Ishikawa (cell line): ENCODE data around the gene PTPN22.

Experiments used
- CEBPB ChIP-seq: IDR thresholded peaks from 2 replicates; pipeline ENCODE4 v1.6.1; 2012
- CREB1 ChIP-seq: IDR thresholded peaks from 2 replicates; pipeline ENCODE4 v1.6.1; 2012; ENCODE audit warnings: low read depth
- EGR1 ChIP-seq: IDR thresholded peaks from 2 replicates; pipeline ENCODE4 v1.6.1; 2012
- EP300 ChIP-seq: IDR thresholded peaks from 2 replicates; pipeline ENCODE4 v1.6.1; 2012; ENCODE audit warnings: borderline replicate concordance
- FOXM1 ChIP-seq: IDR thresholded peaks from 2 replicates; pipeline ENCODE4 v1.6.1; 2012; ENCODE audit warnings: low read depth, borderline replicate concordance
- NFIC ChIP-seq: IDR thresholded peaks from 2 replicates; pipeline ENCODE4 v1.6.1; 2012
- RAD21 ChIP-seq: IDR thresholded peaks from 2 replicates; pipeline ENCODE4 v1.6.1; 2012; ENCODE audit warnings: low read depth
- TAF1 ChIP-seq: IDR thresholded peaks from 2 replicates; pipeline ENCODE4 v1.6.1; 2012; ENCODE audit warnings: low read depth, mild to moderate bottlenecking
- TCF12 ChIP-seq: IDR thresholded peaks from 2 replicates; pipeline ENCODE4 v1.6.1; 2012; ENCODE audit warnings: low read depth
- TEAD4 ChIP-seq: IDR thresholded peaks from 2 replicates; pipeline ENCODE4 v1.6.1; 2012
- YY1 ChIP-seq: IDR thresholded peaks from 2 replicates; pipeline ENCODE4 v1.6.1; 2012; ENCODE audit warnings: low read depth
- ZBTB7A ChIP-seq: IDR thresholded peaks from 2 replicates; pipeline ENCODE4 v1.6.1; 2012; ENCODE audit warnings: low read depth
- TF ChIP-seq, protein P1 (sequence below): IDR thresholded peaks from 2 replicates; pipeline ENCODE4 v1.6.1; 2012
- TF ChIP-seq, protein P2 (sequence below): IDR thresholded peaks from 2 replicates; pipeline ENCODE4 v1.6.1; 2012; ENCODE audit warnings: low read depth, mild to moderate bottlenecking
- TF ChIP-seq, protein P3 (sequence below): IDR thresholded peaks from 2 replicates; pipeline ENCODE4 v1.6.1; 2012

PTPN22 gene

DNA sequence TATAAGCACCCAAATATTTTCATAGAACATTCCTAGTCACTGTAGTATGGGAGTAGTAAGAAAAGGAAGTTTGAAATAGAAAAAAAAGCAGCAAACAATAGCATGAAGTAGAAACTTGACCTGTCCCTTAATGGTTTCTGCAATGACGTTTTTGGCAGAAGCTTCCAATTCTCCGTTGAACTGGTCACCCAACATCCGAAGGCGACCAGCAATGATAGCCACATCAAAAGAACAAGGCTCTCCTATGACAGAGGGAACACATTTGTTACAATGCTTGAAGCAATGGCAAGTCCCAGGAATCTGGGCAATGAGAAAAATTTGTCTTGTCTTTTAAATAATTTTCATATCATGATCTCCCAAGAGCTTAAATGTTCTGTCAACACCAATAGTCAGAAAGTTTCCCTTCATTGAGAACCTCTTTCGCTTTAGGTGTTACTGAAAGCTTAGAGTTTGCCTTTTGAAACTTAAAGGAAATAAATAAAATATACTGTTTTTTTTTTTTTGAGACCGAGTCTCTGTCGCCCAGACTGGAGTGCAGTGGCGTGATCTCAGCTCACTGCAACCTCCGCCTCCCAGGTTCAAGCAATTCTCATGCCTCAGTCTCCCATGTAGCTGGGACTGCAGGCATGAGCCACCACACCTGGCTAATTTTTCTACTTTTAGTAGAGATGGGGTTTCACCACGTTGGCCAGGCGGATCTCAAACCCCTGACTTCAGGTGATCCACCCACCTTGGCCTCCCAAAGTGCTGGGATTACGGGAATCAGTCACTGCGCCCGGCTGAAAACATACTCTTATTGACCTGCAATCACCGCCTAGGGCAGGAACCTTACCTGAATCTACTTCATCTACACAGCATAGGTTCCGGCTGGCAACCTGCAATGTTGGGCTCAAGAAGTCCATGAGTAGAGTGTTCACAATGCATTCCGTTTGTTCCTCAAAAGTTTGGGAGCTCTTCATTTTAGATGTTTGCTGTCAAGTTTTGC, 15.2 kb upstream of the PTPN22 start:
- TF ChIP-seq EGR1, result no peak
- peak; percentile 58 for TF ChIP-seq NFIC
- no peak for TF ChIP-seq TCF12

DNA sequence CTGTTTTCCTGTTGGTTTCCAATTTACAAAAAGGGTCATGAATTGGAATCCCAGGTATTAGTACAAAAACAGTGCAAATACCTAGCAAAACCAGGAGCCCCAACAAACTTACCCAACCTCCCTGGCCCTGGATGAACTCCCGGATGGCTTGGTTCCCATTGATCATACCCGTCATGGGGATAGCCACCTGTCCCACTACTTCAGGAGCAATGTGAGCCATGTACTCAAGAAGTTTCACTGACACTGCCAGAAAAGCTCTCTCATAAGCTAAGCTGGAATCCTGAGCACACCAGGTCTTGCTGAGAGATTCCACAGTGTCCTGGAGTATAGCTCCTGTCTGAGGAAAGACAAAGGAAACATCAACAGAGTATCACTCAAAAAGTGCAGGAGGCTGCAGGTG, 10.1 kb upstream of the PTPN22 start:
- TF ChIP-seq CREB1 (no peak), CEBPB (no peak), FOXM1 (no peak), EGR1 (no peak), TCF12 (no peak), RAD21 (no peak)

DNA sequence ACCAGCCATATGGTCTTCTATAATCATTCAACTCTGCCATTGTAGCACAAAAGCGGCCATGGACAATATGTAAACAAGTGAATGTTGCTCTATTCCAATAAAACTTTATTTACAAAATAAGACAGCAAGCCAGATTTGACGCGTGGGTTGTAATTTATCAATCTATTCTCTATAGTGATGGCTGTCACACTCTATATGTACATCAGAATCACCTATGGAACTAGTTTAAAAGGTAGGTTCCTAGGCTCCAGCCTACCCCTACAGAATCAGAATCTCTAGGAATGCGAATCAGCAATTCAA, 8.2 kb upstream of the PTPN22 start:
- no peak for TF ChIP-seq FOXM1
- TF ChIP-seq, protein P1, sequence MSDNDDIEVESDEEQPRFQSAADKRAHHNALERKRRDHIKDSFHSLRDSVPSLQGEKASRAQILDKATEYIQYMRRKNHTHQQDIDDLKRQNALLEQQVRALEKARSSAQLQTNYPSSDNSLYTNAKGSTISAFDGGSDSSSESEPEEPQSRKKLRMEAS, result no peak
- no peak for TF ChIP-seq TCF12
- no peak for TF ChIP-seq RAD21
- TF ChIP-seq TAF1, result no peak
- TF ChIP-seq, protein P2, sequence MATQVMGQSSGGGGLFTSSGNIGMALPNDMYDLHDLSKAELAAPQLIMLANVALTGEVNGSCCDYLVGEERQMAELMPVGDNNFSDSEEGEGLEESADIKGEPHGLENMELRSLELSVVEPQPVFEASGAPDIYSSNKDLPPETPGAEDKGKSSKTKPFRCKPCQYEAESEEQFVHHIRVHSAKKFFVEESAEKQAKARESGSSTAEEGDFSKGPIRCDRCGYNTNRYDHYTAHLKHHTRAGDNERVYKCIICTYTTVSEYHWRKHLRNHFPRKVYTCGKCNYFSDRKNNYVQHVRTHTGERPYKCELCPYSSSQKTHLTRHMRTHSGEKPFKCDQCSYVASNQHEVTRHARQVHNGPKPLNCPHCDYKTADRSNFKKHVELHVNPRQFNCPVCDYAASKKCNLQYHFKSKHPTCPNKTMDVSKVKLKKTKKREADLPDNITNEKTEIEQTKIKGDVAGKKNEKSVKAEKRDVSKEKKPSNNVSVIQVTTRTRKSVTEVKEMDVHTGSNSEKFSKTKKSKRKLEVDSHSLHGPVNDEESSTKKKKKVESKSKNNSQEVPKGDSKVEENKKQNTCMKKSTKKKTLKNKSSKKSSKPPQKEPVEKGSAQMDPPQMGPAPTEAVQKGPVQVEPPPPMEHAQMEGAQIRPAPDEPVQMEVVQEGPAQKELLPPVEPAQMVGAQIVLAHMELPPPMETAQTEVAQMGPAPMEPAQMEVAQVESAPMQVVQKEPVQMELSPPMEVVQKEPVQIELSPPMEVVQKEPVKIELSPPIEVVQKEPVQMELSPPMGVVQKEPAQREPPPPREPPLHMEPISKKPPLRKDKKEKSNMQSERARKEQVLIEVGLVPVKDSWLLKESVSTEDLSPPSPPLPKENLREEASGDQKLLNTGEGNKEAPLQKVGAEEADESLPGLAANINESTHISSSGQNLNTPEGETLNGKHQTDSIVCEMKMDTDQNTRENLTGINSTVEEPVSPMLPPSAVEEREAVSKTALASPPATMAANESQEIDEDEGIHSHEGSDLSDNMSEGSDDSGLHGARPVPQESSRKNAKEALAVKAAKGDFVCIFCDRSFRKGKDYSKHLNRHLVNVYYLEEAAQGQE, result no peak
- no peak for TF ChIP-seq YY1
- no peak for TF ChIP-seq NFIC
- no peak for TF ChIP-seq TEAD4

DNA sequence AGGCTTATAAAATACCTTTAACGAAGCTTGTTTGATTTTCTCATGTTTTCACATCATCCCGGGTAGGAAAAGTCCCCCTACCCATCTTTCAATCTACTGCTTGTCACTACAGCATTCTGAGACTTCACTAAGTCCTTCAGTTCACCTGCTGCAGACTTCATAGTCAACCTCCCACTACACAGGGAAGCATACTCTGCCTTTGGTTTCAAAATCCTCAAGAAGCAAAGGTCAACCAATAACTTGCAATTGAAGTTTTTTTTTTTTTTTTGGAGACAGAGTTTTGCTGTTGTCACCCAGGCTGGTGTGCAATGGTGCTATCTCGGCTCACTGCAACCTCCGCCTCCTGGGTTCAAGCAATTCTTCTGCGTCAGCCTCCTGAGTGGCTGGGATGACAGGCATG, 4.7 kb upstream of the PTPN22 start:
- TF ChIP-seq, protein P3, sequence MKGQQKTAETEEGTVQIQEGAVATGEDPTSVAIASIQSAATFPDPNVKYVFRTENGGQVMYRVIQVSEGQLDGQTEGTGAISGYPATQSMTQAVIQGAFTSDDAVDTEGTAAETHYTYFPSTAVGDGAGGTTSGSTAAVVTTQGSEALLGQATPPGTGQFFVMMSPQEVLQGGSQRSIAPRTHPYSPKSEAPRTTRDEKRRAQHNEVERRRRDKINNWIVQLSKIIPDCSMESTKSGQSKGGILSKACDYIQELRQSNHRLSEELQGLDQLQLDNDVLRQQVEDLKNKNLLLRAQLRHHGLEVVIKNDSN, result no peak
- TF ChIP-seq TEAD4, result no peak
- no peak for TF ChIP-seq TAF1
- no peak for TF ChIP-seq TCF12
- TF ChIP-seq, protein P2, result no peak

DNA sequence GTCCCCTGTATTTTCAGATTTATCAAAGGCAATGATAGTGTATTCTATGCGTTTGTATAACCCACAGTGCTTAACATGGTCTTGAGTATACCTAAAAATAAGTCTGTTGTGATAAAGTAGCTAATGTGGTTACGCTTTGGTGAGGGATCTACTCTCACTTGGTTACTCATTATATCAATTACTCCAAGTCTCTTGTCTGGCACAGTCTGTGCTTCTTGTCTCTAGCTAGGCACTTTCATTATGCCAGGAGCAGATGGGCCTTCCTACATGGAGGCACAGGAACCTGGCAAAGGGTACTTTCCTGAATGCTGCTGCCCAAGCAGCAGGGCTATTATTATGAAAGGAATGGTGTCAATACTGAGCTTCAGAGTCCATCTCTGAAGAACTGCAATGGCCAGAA, 4.2 kb upstream of the PTPN22 start:
- TF ChIP-seq YY1 (no peak), EP300 (no peak), CREB1 (no peak), RAD21 (no peak), FOXM1 (no peak), TCF12 (no peak), TAF1 (no peak), EGR1 (no peak), TEAD4 (no peak), NFIC (no peak), ZBTB7A (no peak), CEBPB (no peak)
- TF ChIP-seq, protein P1, result no peak
- TF ChIP-seq, protein P2, result no peak
- TF ChIP-seq, protein P3, result no peak
